GM23248 (cell line): ENCODE measurements around the gene CXCR5.

Source experiments
- EZH2 ChIP-seq: fragments of 200-600 bp; sonication (generic); IDR thresholded peaks from 2 replicates; pipeline ENCODE4 v1.6.1; 2018; ENCODE audit warnings: antibody characterized with exemption, mild to moderate bottlenecking; ENCODE audit not compliant: insufficient read depth, poor library complexity, severe bottlenecking
- EZH2phosphoT487 ChIP-seq: fragments of 200-600 bp; sonication (generic); IDR thresholded peaks from 2 replicates; pipeline ENCODE4 v1.6.1; 2018; ENCODE audit warnings: antibody characterized with exemption, moderate library complexity, mild to moderate bottlenecking, low read depth; ENCODE audit not compliant: insufficient read depth

DNA sequence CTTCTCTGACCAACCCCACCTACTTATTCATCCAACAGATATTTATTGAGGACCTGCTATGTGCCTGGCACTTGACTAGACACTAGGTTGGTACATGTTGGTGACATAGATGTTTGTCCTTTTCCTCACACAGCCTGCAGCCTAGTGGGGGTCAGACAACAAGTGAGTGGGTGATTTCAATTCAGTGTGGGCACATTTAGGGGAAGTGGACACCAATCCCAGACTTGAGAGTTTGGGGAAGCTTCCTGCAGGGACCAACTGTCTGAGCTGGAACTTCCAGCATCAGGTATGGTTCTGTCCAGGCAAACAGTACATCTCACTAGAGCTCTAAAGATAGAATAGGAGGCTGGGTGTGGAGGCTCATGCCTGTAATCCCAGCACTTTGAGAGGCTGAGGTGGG, 47.9 kb downstream of the CXCR5 start:
- TF ChIP-seq EZH2 = no peak
- TF ChIP-seq EZH2phosphoT487 = no peak
